SK-N-SH (cell line): ENCODE measurements around the gene PTCSC3.

Experiments used
- POLR2AphosphoS5 ChIP-seq: IDR thresholded peaks from 2 replicates; pipeline ENCODE4 v1.6.1; 2012; ENCODE audit warnings: low read depth, low read length
- TCF12 ChIP-seq: IDR thresholded peaks from 2 replicates; pipeline ENCODE4 v1.4.0; 2012
- ZBTB33 ChIP-seq: IDR thresholded peaks from 2 replicates; pipeline ENCODE4 v1.4.0; 2012; ENCODE audit warnings: low read depth, borderline replicate concordance

- TF ChIP-seq ZBTB33 (no peak), POLR2AphosphoS5 (no peak), TCF12 (no peak)
These were observed 14.3 kb downstream of the PTCSC3 start for GRCh38 chr14:36162267-36162666.
